OCI-M2 (cell line): Measurements from ENCODE around the gene SERP1.
"Not testable (repeated sequence)": the region's sequence is repeated elsewhere in the genome, so short reads cannot be mapped to it uniquely, and the experiment has no call there.

Experiments
- DNase-seq: peaks from one replicate; lab custom pipeline; 2025; ENCODE audit not compliant: unreplicated experiment; lab: John Stamatoyannopoulos, UW

The SERP1 gene

DNA sequence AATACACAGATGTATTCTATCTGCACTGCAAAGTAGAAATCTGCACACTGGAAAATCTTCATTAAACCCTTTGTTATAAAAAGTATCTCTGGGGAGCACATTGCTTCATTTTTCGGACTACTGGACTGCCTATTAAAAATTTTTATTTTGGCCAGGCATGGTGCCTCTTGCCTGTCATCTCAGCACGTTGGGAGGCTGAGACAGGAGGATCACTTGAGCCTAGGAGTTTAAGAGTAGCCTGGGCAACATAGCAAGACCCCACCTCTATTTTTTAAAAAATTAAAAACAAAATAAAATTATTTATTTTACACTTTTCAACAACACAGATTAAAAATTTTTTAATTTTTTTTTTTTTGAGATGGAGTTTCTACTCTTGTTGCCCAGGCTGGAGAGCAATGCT, 6.0 kb downstream of the SERP1 start:
- DNase-seq: no peak

DNA sequence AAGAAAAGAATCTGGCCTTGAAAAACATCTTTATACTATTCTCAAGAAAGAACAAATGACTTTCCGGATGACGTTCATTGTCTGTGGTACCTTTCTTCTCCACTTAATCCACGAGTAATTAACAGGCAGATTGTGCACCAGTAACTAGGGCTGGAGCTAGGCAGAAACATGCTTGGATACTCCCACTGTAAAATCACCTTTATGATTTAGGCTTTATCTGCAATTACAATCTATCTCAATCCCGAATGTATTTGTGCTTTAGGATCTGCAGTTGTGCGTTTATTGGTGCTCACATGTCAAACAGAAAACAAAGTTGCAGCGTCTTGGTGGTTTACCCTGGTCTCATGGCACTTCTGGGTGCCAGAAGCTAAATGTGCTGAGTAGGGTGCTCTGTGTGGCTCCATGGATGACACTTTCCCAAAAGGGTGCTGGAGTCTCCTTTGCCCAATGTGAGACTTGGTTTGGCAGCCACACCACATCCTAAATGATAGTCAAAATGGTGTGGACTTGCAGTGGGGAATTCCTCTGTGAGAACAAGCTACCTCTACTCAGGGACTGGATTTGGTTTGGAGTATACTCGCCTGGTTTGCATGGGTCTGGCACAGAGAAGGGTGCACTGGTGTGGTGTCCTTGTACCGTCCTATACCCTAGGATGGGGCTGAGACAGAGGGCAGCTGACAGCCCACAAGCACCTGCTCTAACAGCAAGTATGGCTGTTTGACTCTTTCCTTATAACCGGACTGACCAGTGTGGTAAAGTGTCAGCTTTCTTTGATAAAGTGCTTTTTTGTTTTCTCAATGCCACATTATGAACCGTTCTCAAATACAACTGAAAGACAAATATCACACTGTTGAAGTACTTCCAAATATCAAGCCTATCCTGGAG, 7.7 kb downstream of the SERP1 start:
- DNase-seq: no peak

DNA sequence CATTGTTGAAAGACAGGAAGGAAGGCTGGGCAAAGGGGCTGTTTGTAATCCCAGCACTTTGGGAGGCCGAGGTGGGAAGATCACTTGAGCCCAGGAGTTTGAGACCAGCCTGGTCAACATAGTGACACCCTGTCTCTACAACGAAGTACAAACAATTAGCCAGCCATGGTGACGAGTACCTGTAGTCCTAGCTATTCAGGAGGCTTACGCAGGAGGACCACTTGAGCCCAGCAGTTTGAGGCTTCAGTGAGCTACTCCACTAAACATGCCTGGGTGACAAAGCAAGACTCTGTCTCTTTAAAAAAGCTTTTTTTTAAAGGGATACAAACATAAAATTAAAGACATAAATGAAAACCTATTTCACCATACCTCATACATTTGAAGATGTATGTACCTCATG, 11.1 kb downstream of the SERP1 start:
- no peak for DNase-seq

- no peak for DNase-seq
Observed at GRCh38 chr3:150531775-150532174, 14.5 kb downstream of the SERP1 start.

- no peak for DNase-seq
Observed at GRCh38 chr3:150528354-150528797, 17.9 kb downstream of the SERP1 start.

GRCh38 chr3:150527464-150528255, 18.6 kb downstream of the SERP1 start:
- DNase-seq: no peak

DNA sequence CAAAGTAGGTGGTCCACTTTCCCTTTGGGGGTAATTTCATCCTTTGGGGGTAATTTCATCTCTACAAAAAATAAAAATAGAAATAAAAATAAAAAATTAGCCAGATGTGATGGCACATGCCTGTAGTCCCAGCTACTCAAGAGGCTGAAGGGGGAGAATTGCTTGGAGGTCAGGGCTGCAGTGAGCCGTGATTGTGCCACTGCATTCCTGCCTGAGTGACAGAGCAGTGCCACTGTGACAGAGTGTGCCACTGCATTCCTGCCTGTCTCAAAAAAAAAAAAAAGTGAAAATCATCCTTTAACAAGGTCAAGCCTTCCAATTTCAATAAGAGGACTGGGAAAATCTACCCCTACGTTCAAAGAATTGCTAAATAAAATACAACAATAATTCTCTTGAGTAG, 22.8 kb downstream of the SERP1 start:
- no peak for DNase-seq

GRCh38 chr3:150521463-150521862, 24.8 kb downstream of the SERP1 start:
- DNase-seq: no peak

DNA sequence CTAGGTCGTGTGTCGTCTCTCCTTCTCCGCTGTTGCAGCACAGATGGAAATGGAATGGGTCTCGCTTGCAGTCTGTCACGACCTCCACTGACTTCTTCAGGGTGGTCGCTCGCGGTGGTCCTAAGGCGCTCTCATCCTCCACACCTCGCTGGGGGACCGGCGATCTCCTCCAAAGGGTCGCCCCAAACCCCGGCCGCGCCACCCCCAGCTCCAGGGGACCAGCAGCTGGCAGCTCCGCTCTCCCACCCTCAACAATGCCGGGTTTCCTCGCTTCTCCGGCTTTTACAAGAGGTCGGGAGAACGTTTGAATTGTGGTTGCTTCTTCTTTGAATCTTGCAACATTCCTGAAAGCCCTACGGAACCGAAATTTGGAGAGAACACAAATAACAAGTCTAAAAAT, 25.9 kb downstream of the SERP1 start:
- no peak for DNase-seq

- no peak for DNase-seq
Observed at GRCh38 chr3:150519026-150519425, 27.3 kb downstream of the SERP1 start.

DNA sequence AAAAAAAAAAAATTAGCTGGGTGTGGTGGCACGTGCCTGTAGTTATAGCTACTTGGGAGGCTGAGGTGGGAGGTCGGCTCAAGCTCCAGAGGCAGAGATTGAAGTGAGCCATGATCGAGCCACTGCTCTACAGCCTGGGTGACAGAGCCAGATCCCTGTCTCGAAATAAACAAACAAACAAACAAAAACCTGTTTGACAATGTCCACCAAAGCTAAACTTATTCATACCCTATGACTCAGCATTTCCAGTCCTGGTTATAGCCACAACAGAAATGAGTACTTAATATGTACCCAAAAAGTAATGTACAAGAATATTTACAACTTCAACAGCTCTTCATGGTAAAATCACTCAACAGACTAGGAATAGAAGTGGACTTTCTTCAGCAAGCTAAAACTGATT, 31.1 kb downstream of the SERP1 start:
- DNase-seq: no peak

DNA sequence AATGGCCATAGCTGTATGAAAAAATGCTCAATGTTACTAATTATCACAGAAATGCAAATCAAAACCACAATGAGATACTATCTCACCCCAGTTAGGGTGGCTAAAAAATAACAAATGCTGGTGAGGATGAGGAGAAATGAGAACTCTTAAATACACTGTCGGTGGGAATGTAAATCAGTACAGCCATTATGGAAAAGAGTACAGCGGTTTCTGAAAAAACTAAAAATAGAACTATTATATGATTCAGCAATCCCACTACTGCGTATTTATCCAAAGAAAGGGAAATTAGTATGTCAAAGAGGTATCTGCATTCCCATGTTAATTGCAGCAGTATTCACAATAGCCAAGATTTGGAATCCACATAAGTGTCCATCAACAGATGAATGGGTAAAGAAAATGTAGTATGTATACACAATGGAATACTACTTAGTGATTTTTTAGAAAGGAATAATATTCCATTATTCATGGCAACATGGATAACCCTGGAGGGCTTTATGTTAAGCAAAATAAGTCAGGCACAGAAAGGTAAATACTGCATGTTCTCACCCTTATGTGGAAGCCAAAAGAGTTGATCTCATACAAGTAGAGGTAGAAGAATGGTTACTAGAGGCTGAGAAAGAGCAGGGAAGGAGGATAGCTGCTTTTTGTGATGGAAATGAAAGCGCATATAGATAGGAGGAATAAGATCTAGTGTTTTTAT, 35.0 kb downstream of the SERP1 start:
- no peak for DNase-seq

DNA sequence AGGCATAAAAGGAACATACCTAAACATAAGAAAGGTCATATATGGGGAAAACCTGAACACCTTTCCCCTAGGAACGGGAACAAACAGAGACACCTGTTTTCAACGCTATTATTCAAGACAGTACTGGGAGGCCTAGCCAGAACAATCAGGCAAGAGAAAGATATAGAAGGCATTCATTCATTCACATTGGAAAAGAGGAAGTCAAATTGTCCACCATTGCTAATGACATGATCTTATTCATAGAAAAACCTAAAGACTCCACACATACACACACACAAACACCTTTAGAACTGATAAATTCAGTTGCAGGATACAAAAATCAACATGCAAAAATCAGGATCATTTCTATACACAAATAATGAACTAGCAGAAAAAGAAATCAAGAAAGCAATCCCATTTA, 36.5 kb downstream of the SERP1 start:
- no peak for DNase-seq

- no peak for DNase-seq
Observed at GRCh38 chr3:150508401-150508800, 37.9 kb downstream of the SERP1 start.

DNA sequence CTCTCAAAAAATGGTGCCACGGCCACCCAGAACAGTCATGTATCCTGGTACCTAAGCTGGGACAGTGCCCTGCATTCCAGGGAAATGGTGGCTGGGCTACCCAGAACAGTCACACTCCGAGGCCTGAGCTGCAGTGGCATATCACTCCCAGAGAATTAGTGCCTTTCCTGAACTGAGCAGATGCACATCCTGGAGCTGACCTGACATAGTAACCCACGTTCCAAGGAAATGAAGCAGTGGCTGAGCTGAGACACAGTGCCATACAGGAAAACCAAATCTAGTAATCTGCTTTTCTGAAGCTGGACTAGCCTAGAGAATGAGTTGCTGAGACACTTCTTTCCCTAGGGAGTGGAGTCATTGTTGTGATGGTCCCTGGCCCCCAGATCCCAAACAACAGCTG, 41.8 kb downstream of the SERP1 start:
- no peak for DNase-seq

- DNase-seq: no peak
Observed at GRCh38 chr3:150503402-150504099, 42.7 kb downstream of the SERP1 start.

DNA sequence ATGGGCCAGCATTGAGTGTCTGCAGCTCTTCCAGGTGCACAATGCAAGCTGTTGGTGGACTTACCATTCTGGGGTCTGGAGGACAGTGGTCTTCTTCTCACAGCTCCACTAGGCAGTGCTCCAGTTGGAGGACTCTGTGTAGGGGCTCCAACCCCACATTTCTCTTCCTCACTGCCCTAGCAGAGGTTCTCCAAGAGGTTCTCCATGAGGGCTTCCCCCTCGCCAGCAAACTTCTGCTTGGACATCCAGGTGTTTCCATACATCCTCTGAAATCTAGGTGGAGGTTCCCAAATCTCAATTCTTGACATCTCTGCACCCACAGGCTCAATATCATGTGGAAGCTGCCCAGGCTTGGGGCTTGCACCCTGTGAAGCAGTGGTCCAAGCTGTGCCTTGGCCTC, 45.3 kb downstream of the SERP1 start:
- not testable (repeated sequence) for DNase-seq

DNA sequence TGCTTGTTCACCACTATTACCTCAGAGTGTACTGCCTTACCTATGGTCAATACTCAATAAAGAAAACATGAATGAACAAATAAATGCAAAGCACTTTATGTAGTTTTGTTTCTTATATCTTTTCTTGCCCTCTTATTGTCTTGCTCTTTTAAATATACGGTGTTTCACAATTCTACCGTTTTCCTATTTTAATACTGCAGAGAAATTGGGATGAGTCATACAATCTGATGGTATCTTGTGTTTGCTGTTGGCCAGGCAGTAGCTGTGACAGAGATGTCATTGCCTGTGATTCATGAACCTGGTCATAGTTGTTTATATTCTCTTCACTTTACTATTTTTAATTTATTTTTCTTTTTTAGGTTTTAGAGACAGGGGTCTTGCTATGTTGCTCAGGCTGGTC, 48.3 kb downstream of the SERP1 start:
- DNase-seq: no peak

GRCh38 chr3:150495563-150496168, 50.6 kb downstream of the SERP1 start:
- DNase-seq: no peak

DNA sequence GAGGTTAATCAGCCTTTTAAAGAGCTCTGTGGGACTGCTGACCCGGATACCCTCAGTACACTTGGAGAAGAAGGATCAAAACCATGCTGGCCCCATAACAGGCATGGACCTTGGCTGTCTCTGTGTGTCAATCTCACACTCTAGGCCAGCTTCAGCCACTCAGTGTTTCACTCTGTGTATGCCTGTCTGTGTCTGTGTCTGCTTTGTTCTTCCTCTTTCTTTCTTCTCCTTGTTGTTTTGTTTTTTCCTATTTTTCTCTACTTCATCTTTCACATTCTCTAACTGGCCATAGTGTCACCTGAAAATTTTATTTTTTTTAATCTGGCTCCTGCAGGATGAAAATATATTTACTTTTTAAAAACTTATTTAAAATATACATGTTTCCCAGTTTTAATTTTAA, 51.1 kb downstream of the SERP1 start:
- DNase-seq: no peak
